ENCODE measurements around the gene MCAT.

The MCAT gene

GRCh38 chr22:43164636-43165035 is 21.4 kb upstream of the MCAT start:
- TF ChIP-seq ZFX (IDR thresholded peaks at IDR 0.05) (no peak), CTCF (conservative IDR thresholded peaks at IDR 0.05) (no peak)
- peak overlapping the region; percentile 51 for H3K27ac ChIP-seq

- peak overlapping the region; percentile 51 for H3K27ac ChIP-seq
- TF ChIP-seq CTCF (conservative IDR thresholded peaks at IDR 0.05): no peak
- no peak for TF ChIP-seq ZFX (IDR thresholded peaks at IDR 0.05)
Measured at GRCh38 chr22:43163241-43163795, 20.1 kb upstream of the MCAT start.

- no peak overlapping the region; the same call in 1 of the 2 replicates for H3K27ac ChIP-seq
- TF ChIP-seq ZFX (IDR thresholded peaks at IDR 0.05) (no peak), CTCF (conservative IDR thresholded peaks at IDR 0.05) (no peak)
Measured at GRCh38 chr22:43162412-43163150, 19.4 kb upstream of the MCAT start.

GRCh38 chr22:43160497-43161126 is 17.4 kb upstream of the MCAT start:
- no peak overlapping the region for H3K27ac ChIP-seq
- no peak for TF ChIP-seq CTCF (conservative IDR thresholded peaks at IDR 0.05)
- no peak for TF ChIP-seq ZFX (IDR thresholded peaks at IDR 0.05)

- TF ChIP-seq CTCF (conservative IDR thresholded peaks at IDR 0.05): no peak
- TF ChIP-seq ZFX (IDR thresholded peaks at IDR 0.05): no peak
- H3K27ac ChIP-seq: no peak overlapping the region
Measured at GRCh38 chr22:43159484-43160178, 16.4 kb upstream of the MCAT start.

GRCh38 chr22:43158778-43159483 is 15.7 kb upstream of the MCAT start:
- H3K27ac ChIP-seq: no peak overlapping the region
- TF ChIP-seq ZFX (IDR thresholded peaks at IDR 0.05): no peak
- no peak for TF ChIP-seq CTCF (conservative IDR thresholded peaks at IDR 0.05)

All from C4-2B (cell line).